NCI-H1105 (cell line): ENCODE results near the gene ESPL1.

ENCODE experiments used
- DNase-seq: peaks from one replicate; lab custom pipeline; 2025; lab: John Stamatoyannopoulos, UW

Gene ESPL1

GRCh38 chr12:53340398-53340797 lies 72.3 kb downstream of the ESPL1 start:
- DNase-seq = no peak
